ENCODE results near the gene NRIP1.

GRCh38 chr21:15064576-15065391, at the start of gene NRIP1:
- TF ChIP-seq CTCF (IDR thresholded peaks at IDR 0.05; ENCODE audit: extremely low read depth in 1 of 2, insufficient read depth in 1 of 2, low read depth in 1 of 2, low read length in 2 of 2): no peak
- peak; percentile 35 for TF ChIP-seq POLR2AphosphoS5 (IDR thresholded peaks at IDR 0.05; ENCODE audit: insufficient read depth, low read depth, low read length)
- peak; percentile 66 for TF ChIP-seq POLR2A (IDR thresholded peaks at IDR 0.05; ENCODE audit: low read depth, low read length)
- no peak for TF ChIP-seq EZH2 (IDR thresholded peaks at IDR 0.05; ENCODE audit: borderline replicate concordance, low read depth, low read length, severe bottlenecking)
- TF ChIP-seq MAX (IDR thresholded peaks at IDR 0.05; ENCODE audit: insufficient read depth, insufficient read length): no peak

All from endothelial cell of umbilical vein (primary cell).